ENCODE measurements around the gene POLRMT. TPM values are rescaled to one million over a fixed set of nuclear protein-coding genes. Genes with fewer than 3 reads are reported as not detected.

POLRMT gene
- total and polyA plus RNA-seq, 4 donors = 16.0 to 41.4 (median 35.1) TPM

DNA sequence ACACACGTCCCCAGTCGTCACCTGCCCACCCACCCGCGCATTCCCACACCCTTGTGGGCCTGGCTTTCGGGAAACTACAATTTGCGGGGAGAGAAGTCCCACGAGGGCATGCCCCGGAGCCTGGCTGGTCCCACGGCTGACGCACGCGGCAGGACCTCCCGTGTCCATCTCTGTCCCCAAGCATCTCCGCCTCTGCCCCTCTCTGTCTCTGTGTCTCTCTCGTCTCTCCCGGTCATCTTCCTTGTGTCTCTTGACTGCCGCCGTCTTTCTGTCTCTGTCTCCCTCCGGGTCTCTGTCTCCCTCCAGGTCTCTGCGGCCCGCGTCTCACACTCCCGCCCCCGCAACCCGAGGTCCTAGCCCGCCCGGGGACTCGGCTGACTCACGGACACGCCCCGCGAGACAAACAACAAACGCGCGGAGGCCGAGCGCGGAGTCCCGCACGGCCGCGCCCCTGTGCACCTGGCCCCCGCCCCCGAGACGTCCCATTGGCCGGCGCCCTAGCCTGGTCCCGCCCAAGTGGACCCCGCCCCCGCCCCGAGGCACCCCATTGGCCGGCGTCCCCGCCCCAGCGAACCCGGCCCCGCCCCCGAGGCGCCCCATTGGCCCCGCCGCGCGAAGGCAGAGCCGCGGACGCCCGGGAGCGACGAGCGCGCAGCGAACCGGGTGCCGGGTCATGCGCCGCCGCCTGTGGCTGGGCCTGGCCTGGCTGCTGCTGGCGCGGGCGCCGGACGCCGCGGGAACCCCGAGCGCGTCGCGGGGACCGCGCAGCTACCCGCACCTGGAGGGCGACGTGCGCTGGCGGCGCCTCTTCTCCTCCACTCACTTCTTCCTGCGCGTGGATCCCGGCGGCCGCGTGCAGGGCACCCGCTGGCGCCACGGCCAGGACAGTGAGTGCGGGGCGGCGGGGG, 6.2 kb upstream of the POLRMT start, which contains the start of gene FGF22:
Gene FGF22 (plus strand): TSS at position 627 of the 908 bp plus-strand sequence. CDS start 47 bp downstream, at position 674.
- Histone ChIP-seq H3K9ac (ENCODE audit: low read depth in 1 of 2, low read length in 2 of 2) (no peak within 1 kb of the TSS), H3K36me3 (ENCODE audit: control insufficient read depth in 4 of 4, insufficient read depth in 3 of 4, low read depth in 1 of 4, low read length in 3 of 4) (peaks cover 0 to 2% (median 0%) of the 10 kb centered on the region in 4 donors), H3K4me3 (ENCODE audit: low read depth in 1 of 3, low read length in 3 of 3) (peak within 1 kb of the TSS in 2 of 3 donors; percentile 41), H3K27me3 (ENCODE audit: control insufficient read depth in 4 of 4, insufficient read depth in 4 of 4, low read length in 3 of 4) (no peaks in the 10 kb centered on the region), H3K9me3 (ENCODE audit: control insufficient read depth in 4 of 4, low read length in 3 of 4) (no peaks in the 10 kb centered on the region), H3K4me1 (ENCODE audit: control insufficient read depth in 4 of 4, insufficient read depth in 4 of 4, low read length in 3 of 4) (peaks cover 0 to 7% (median 4%) of the 10 kb centered on the region in 4 donors), H3K27ac (ENCODE audit: low read depth in 1 of 2, low read length in 2 of 2) (no peak within 1 kb of the TSS)
- TF ChIP-seq RXRA (IDR thresholded peaks at IDR 0.05) (no peak), EGR1 (IDR thresholded peaks at IDR 0.05; ENCODE audit: low read depth in 2 of 2) (peak in 1 of 2 donors; percentile 28)
- DNase-seq (ENCODE audit: low spot score) = peak; percentile 99
- WGBS = 12% methylated on average over 109 of the region's 109 CpGs

DNA sequence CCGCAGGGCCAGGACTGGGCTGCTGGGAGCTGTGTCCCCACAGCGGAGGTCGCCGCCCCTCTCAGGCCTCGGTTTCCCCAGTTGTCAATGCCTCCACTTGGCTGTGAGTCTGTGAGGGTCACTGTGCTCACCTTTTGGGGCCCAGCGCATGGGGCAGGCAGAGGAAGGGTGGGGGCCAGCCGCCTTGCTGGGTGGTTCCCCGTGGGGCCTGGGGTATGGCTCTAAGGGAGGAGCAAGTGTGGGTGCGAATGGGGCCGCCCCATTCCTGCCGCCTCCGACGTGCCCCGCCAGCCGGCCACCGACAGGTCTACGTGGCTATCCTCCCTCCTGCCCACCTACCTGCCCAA, 5.5 kb upstream of the POLRMT start:
- TF ChIP-seq, protein P1, sequence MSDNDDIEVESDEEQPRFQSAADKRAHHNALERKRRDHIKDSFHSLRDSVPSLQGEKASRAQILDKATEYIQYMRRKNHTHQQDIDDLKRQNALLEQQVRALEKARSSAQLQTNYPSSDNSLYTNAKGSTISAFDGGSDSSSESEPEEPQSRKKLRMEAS (IDR thresholded peaks at IDR 0.05) = no peak
- TF ChIP-seq FOXA1 (IDR thresholded peaks at IDR 0.05) (no peak), HNF4G (IDR thresholded peaks at IDR 0.05) (no peak), YY1 (IDR thresholded peaks at IDR 0.05) (no peak), JUND (IDR thresholded peaks at IDR 0.05) (no peak), NR2F2 (IDR thresholded peaks at IDR 0.05) (no peak), TAF1 (conservative IDR thresholded peaks at IDR 0.05) (no peak), RXRA (IDR thresholded peaks at IDR 0.05) (no peak), GABPA (IDR thresholded peaks at IDR 0.05 in 1 of 2, conservative IDR thresholded peaks at IDR 0.05 in 1 of 2) (no peak), EGR1 (IDR thresholded peaks at IDR 0.05; ENCODE audit: low read depth in 2 of 2) (no peak), RAD21 (IDR thresholded peaks at IDR 0.05) (no peak), SP1 (IDR thresholded peaks at IDR 0.05) (no peak), HNF4A (conservative IDR thresholded peaks at IDR 0.05) (no peak)
- TF ChIP-seq, protein P2, sequence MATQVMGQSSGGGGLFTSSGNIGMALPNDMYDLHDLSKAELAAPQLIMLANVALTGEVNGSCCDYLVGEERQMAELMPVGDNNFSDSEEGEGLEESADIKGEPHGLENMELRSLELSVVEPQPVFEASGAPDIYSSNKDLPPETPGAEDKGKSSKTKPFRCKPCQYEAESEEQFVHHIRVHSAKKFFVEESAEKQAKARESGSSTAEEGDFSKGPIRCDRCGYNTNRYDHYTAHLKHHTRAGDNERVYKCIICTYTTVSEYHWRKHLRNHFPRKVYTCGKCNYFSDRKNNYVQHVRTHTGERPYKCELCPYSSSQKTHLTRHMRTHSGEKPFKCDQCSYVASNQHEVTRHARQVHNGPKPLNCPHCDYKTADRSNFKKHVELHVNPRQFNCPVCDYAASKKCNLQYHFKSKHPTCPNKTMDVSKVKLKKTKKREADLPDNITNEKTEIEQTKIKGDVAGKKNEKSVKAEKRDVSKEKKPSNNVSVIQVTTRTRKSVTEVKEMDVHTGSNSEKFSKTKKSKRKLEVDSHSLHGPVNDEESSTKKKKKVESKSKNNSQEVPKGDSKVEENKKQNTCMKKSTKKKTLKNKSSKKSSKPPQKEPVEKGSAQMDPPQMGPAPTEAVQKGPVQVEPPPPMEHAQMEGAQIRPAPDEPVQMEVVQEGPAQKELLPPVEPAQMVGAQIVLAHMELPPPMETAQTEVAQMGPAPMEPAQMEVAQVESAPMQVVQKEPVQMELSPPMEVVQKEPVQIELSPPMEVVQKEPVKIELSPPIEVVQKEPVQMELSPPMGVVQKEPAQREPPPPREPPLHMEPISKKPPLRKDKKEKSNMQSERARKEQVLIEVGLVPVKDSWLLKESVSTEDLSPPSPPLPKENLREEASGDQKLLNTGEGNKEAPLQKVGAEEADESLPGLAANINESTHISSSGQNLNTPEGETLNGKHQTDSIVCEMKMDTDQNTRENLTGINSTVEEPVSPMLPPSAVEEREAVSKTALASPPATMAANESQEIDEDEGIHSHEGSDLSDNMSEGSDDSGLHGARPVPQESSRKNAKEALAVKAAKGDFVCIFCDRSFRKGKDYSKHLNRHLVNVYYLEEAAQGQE (IDR thresholded peaks at IDR 0.05) = no peak
- TF ChIP-seq, protein P3, sequence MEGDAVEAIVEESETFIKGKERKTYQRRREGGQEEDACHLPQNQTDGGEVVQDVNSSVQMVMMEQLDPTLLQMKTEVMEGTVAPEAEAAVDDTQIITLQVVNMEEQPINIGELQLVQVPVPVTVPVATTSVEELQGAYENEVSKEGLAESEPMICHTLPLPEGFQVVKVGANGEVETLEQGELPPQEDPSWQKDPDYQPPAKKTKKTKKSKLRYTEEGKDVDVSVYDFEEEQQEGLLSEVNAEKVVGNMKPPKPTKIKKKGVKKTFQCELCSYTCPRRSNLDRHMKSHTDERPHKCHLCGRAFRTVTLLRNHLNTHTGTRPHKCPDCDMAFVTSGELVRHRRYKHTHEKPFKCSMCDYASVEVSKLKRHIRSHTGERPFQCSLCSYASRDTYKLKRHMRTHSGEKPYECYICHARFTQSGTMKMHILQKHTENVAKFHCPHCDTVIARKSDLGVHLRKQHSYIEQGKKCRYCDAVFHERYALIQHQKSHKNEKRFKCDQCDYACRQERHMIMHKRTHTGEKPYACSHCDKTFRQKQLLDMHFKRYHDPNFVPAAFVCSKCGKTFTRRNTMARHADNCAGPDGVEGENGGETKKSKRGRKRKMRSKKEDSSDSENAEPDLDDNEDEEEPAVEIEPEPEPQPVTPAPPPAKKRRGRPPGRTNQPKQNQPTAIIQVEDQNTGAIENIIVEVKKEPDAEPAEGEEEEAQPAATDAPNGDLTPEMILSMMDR (IDR thresholded peaks at IDR 0.05; ENCODE audit: low read depth, low read length, missing input control) = no peak
- TF ChIP-seq, protein P4, sequence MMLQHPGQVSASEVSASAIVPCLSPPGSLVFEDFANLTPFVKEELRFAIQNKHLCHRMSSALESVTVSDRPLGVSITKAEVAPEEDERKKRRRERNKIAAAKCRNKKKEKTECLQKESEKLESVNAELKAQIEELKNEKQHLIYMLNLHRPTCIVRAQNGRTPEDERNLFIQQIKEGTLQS (IDR thresholded peaks at IDR 0.05) = no peak
- no peak overlapping the region for H3K27ac ChIP-seq (ENCODE audit: low read depth in 1 of 2, low read length in 2 of 2)
- 82% methylated on average over 17 of the region's 17 CpGs for WGBS
- H3K36me3 ChIP-seq (ENCODE audit: control insufficient read depth in 4 of 4, insufficient read depth in 3 of 4, low read depth in 1 of 4, low read length in 3 of 4) = no peaks in the 10 kb centered on the region
- no peak overlapping the region for H3K9ac ChIP-seq (ENCODE audit: low read depth in 1 of 2, low read length in 2 of 2)
- no peaks in the 10 kb centered on the region for H3K27me3 ChIP-seq (ENCODE audit: control insufficient read depth in 4 of 4, insufficient read depth in 4 of 4, low read length in 3 of 4)
- H3K4me1 ChIP-seq (ENCODE audit: control insufficient read depth in 4 of 4, insufficient read depth in 4 of 4, low read length in 3 of 4) = peaks cover 6 to 13% (median 8%) of the 10 kb centered on the region in 4 donors
- no peak overlapping the region for H3K4me3 ChIP-seq (ENCODE audit: low read depth in 1 of 3, low read length in 3 of 3)
- DNase-seq (ENCODE audit: low spot score) = no peak
- no peaks in the 10 kb centered on the region for H3K9me3 ChIP-seq (ENCODE audit: control insufficient read depth in 4 of 4, low read length in 3 of 4)

All from liver (tissue), 9 donors.